ENCODE measurements around the gene DOCK4.

GRCh38 chr7:112135815-112136214, 70.4 kb downstream of the DOCK4 start:
- TF ChIP-seq CTCF (IDR thresholded peaks at IDR 0.05) (no peak), ZFX (IDR thresholded peaks at IDR 0.05; ENCODE audit: borderline replicate concordance) (no peak)

Data from 22Rv1 (cell line).